ENCODE results near the gene DLG5.

- TF ChIP-seq FOS (IDR thresholded peaks at IDR 0.05; ENCODE audit: borderline replicate concordance, extremely low read depth, insufficient read length) = no peak
- TF ChIP-seq CTCF (IDR thresholded peaks at IDR 0.05 in 2 of 3, conservative IDR thresholded peaks at IDR 0.05 in 1 of 3; ENCODE audit: control insufficient read depth in 2 of 3, extremely low read depth in 1 of 3, insufficient read depth in 1 of 3, low read depth in 3 of 3, low read length in 3 of 3) = no peak
- no peak for TF ChIP-seq DPF2 (IDR thresholded peaks at IDR 0.05)
- no peak for TF ChIP-seq EP300 (IDR thresholded peaks at IDR 0.05; ENCODE audit: borderline replicate concordance in 1 of 2, control insufficient read depth in 1 of 2, low read depth in 2 of 2, low read length in 2 of 2)
- no peak for TF ChIP-seq BCL3 (IDR thresholded peaks at IDR 0.05; ENCODE audit: borderline replicate concordance, insufficient read depth, low read depth, low read length, poor library complexity, severe bottlenecking)
- no peak for TF ChIP-seq HDAC2 (IDR thresholded peaks at IDR 0.05)
- TF ChIP-seq GABPA (IDR thresholded peaks at IDR 0.05; ENCODE audit: low read depth) = no peak
- no peak for TF ChIP-seq SUPT20H (IDR thresholded peaks at IDR 0.05; ENCODE audit: borderline replicate concordance, control insufficient read depth, low read depth, low read length)
- no peak for TF ChIP-seq YY1 (IDR thresholded peaks at IDR 0.05; ENCODE audit: low read depth, low read length)
- TF ChIP-seq USF2 (IDR thresholded peaks at IDR 0.05; ENCODE audit: borderline replicate concordance, low read depth, low read length) = no peak
- TF ChIP-seq SMAD1 (IDR thresholded peaks at IDR 0.05; ENCODE audit: low read depth, partially characterized antibody) = no peak
- TF ChIP-seq JUNB (IDR thresholded peaks at IDR 0.05) = no peak
These were observed 184.4 kb downstream of the DLG5 start for GRCh38 chr10:77742172-77742571.
